Activated B cell treated with CpG ODN at 0.5 μM for 24 hours (primary cell): Measurements from ENCODE around the gene FLOT1. TPM values are rescaled to one million over a fixed set of nuclear protein-coding genes. Genes with fewer than 3 reads are reported as not detected.

Source experiments
- ATAC-seq: fragments of 200-7000 bp; cut with Tn5 transposase; one replicate; pipeline ENCODE4 v1.10.0; 2021; ENCODE audit warnings: low read depth, mild to moderate bottlenecking, moderate library complexity
- CTCF ChIA-PET: fragments of 350-600 bp; sonication (Branson Sonifier 250); formaldehyde crosslinking; loops from one replicate; lab custom pipeline; 2021; ENCODE audit warnings: antibody characterized with exemption; lab: Charles Lee
- POLR2A ChIA-PET: fragments of 350-600 bp; sonication (Branson Sonifier 250); formaldehyde crosslinking; loops from one replicate; lab custom pipeline; 2021; ENCODE audit warnings: antibody characterized with exemption; lab: Charles Lee
- DNase-seq: peaks from one replicate; pipeline ENCODE4 v3.0.0; 2022
- H3K27ac Mint-ChIP-seq: one replicate; pipeline ENCODE4 v1.8.0; 2020; ENCODE audit warnings: mixed read lengths
- H3K27me3 Mint-ChIP-seq: one replicate; pipeline ENCODE4 v1.8.0; 2021; ENCODE audit warnings: mixed read lengths
- H3K36me3 Mint-ChIP-seq: one replicate; pipeline ENCODE4 v1.8.0; 2021; ENCODE audit warnings: low read depth, mixed read lengths
- H3K4me1 Mint-ChIP-seq: one replicate; pipeline ENCODE4 v1.8.0; 2021; ENCODE audit warnings: mixed read lengths
- H3K4me3 Mint-ChIP-seq: one replicate; pipeline ENCODE4 v1.8.0; 2020; ENCODE audit warnings: mild to moderate bottlenecking, mixed read lengths
- H3K9me3 Mint-ChIP-seq: one replicate; pipeline ENCODE4 v1.8.0; 2020; ENCODE audit warnings: mixed read lengths
- CTCF ChIP-seq: fragments of 200-600 bp; IDR thresholded peaks from one replicate; pipeline ENCODE4 v1.8.0; 2022; ENCODE audit warnings: antibody characterized with exemption, mild to moderate bottlenecking
- intact Hi-C: fragments of 100-400 bp; cut with micrococcal nuclease; formaldehyde crosslinking; loops from one replicate; pipeline ENCODE4 v1.15.1; 2024
- total RNA-seq: library from RNA; stranded (reverse); gene quantifications from 2 replicates; pipeline ENCODE4 v1.2.3, GENCODE V29; 2022

Gene FLOT1
- total RNA-seq, 1 donor from 2014 or later: 52.0 TPM

DNA sequence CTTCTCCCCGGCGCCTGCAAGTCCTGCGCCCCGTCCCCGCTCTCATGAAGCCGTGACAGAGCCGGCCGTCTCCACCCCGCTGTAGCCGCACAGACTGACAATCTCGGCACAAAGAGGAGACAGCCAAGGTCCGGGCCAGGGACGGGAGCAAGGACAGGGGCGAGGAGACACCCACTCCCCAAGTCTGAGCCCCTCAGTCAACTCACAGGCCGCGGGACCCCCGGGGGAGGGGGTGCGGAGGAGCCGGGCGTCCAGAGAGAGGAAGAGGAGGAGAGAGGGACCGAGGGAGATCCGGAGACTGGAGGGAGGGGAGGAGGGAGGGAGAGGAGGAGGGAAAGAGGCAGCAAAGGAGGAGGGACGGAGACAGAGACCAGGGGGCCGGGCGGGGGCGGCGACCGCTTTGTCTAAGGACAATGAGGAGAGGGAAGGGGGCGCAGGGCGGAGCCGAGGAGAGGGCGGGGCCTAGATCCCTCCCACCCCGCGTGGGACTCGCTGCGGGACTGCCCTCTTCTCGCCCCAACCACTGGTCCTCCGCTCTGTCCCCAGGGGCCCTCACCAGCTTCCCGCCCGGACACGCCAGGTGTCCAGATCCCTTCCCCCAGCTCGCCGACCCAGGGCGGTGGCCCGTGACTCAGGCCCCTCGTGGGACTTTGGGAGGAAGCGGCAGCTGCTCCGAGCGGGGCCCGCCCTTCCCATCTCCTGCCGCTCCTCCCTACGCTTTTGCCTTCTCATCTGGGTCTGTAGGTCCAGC is 55.4 kb downstream of the FLOT1 start:
- Mint-ChIP-seq H3K4me1 (peaks cover 78% of the 10 kb centered on the region), H3K27ac (peak overlapping the region; percentile 99), H3K9me3 (no peaks in the 10 kb centered on the region), H3K36me3 (peaks cover 38% of the 10 kb centered on the region), H3K27me3 (no peaks in the 10 kb centered on the region), H3K4me3 (peak overlapping the region; percentile 92)
- CTCF ChIA-PET: interaction anchor here (1.8 to 6.1 kb wide), 4 partner anchors 7 to 35 kb away, joined by 5 to 58 read pairs (median 26); partner anchors contain the start of genes DHX16 and MDC1
- POLR2A ChIA-PET: interaction anchor here (0.6 to 8.2 kb wide), 9 partner anchors 8 to 197 kb away, joined by 3 to 262 read pairs (median 6); partner anchors contain the start of genes DHX16, MDC1, MRPS18B and PPP1R10
- intact Hi-C loops: loop anchor here (1.0 to 10.0 kb wide), 3 partner anchors 14 to 878 kb away; partner anchors contain the start of genes DHX16 and MDC1
- ATAC-seq (peak; percentile 56), DNase-seq (peak; percentile 82)
- TF ChIP-seq CTCF: no peak

- POLR2A ChIA-PET: interaction anchor here (0.8 to 15.3 kb wide), 6 partner anchors 15 to 72 kb away, joined by 5 to 697 read pairs (median 34); partner anchors contain the start of genes MDC1 and TUBB
Measured at GRCh38 chr6:30686009-30686907, 56.2 kb downstream of the FLOT1 start, which contains the start of gene PPP1R18. PPP1R18 (minus strand) TSS chr6:30686645; CDS start chr6:30686018, 627 bp downstream.

GRCh38 chr6:30685157-30686008 is 57.1 kb downstream of the FLOT1 start:
- peaks cover 82% of the 10 kb centered on the region for H3K4me1 Mint-ChIP-seq
- intact Hi-C loops: loop anchor here (2.0 to 10.0 kb wide), 2 partner anchors 13 to 879 kb away; partner anchors contain the start of gene DHX16
- peaks cover 46% of the 10 kb centered on the region for H3K36me3 Mint-ChIP-seq
- peak overlapping the region; percentile 92 for H3K4me3 Mint-ChIP-seq
- DNase-seq (no peak), ATAC-seq (no peak)
- no peaks in the 10 kb centered on the region for H3K27me3 Mint-ChIP-seq
- no peaks in the 10 kb centered on the region for H3K9me3 Mint-ChIP-seq
- no peak for TF ChIP-seq CTCF
- peak overlapping the region; percentile 99 for H3K27ac Mint-ChIP-seq
- CTCF ChIA-PET: interaction anchor here (1.0 to 15.7 kb wide), 2 partner anchors 13 to 43 kb away, joined by 4 to 576 read pairs; partner anchors contain the start of genes DHX16 and TUBB
- POLR2A ChIA-PET: interaction anchor here (0.5 to 15.3 kb wide), 11 partner anchors 10 to 1512 kb away, joined by 3 to 697 read pairs (median 5); partner anchors contain the start of genes ABCF1, DDR1, MDC1 and MRPS18B

More at GRCh38 chr6:30686009-30686907, 56.2 kb downstream of the FLOT1 start, which contains the start of gene PPP1R18:
- CTCF ChIA-PET: interaction anchor here (15.7 kb wide), 1 partner anchor 42 kb away, joined by 576 read pairs; the partner anchor contains the start of gene TUBB
- ATAC-seq: peak; percentile 28
- Mint-ChIP-seq H3K4me1 (peaks cover 81% of the 10 kb centered on the region), H3K27ac (peak within 1 kb of the TSS; percentile 99), H3K9me3 (no peaks in the 10 kb centered on the region), H3K4me3 (peak within 1 kb of the TSS; percentile 92), H3K27me3 (no peaks in the 10 kb centered on the region), H3K36me3 (peaks cover 43% of the 10 kb centered on the region)
- DNase-seq: peak; percentile 69
- intact Hi-C loops: loop anchor here (2.0 to 10.0 kb wide), 2 partner anchors 13 to 879 kb away; partner anchors contain the start of gene DHX16
- TF ChIP-seq CTCF: no peak
